ENCODE data around the gene HHAT.

Gene HHAT

DNA sequence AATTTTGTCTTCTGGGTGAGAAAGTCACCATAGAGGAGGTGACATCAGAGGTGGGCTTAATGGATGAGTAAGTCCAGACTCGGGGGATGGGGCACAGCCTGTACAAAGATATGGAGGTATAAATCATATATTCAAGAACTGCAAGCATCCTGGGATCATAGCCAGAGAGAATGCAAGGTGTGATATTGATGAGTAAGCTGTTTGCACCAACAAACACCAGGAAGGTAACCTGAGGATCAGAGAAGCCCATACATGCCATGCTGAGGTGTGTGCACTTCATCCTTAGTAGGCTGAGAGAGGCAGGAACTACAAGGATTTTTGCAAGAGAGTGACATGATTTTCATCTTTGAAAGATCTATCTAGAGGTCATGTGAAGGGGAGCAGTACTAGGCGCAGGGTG lies 306.4 kb downstream of the HHAT start:
- DNase-seq (ENCODE audit: low read depth): no peak
- H3K4me3 ChIP-seq (ENCODE audit: low read depth, low read length): no peak overlapping the region
- TF ChIP-seq, protein P1, sequence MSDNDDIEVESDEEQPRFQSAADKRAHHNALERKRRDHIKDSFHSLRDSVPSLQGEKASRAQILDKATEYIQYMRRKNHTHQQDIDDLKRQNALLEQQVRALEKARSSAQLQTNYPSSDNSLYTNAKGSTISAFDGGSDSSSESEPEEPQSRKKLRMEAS (IDR thresholded peaks at IDR 0.05; ENCODE audit: low read depth, low read length): no peak
- no peak for TF ChIP-seq POLR2A (IDR thresholded peaks at IDR 0.05; ENCODE audit: extremely low read depth, insufficient read length)

DNA sequence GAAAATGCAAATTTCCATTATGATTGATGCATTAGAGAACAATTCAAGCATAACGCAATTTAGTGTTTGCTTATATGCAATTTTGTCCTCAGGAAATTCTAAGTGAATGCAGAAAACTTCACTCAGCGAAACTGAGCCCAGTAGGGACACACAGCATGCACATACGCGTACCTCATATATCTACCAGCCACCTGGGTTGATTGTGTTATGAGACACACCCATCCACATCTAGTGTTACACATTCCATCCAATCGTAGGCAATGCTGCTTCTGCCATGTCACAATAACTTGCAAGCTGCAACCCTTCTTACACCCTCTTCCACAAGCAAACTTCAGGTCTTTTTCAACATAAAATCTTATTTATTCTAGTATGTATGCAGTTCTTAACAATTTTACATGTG lies 312.9 kb downstream of the HHAT start:
- no peak overlapping the region for H3K4me3 ChIP-seq (ENCODE audit: low read depth, low read length)
- DNase-seq (ENCODE audit: low read depth): no peak

DNA sequence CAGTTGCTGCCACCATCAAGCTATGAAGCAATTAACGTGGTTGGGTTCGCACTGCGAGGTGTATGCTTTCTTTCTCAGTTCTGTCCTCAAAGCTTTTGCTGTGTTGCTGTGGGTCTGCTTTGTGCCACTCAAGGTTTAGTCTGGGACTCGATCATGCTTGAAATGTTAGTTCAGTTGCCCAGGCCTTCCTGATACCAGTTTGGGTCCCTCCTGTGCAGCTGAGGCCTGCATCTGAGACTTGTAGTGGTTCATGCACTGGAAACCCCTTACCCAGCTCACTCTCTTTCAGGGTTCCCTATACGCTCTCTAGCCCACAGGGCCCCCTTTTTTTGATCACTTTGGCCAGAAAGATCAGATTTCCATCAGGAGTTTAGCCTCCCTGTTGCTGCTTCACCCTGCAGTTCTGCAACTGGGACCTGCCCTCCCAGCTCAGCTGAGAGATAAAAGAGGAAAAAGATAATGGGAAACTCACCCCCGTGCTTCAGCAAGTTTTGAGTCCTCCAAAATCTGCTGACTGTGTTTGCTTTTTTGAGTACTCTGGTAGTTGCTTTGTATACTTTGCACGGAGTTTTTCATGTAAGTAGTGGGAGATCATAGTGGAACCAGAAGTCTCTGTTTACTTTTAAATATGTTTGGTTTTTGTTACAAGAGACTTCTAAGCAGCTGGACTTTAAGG lies 317.0 kb downstream of the HHAT start:
- H3K4me3 ChIP-seq (ENCODE audit: low read depth, low read length): no peak overlapping the region
- no peak for DNase-seq (ENCODE audit: low read depth)
- TF ChIP-seq, protein P1 (IDR thresholded peaks at IDR 0.05; ENCODE audit: low read depth, low read length): no peak
- TF ChIP-seq MYC (IDR thresholded peaks at IDR 0.05; ENCODE audit: low read depth, low read length) (no peak), POLR2A (IDR thresholded peaks at IDR 0.05; ENCODE audit: extremely low read depth, insufficient read length) (no peak)
- TF ChIP-seq, protein P2, sequence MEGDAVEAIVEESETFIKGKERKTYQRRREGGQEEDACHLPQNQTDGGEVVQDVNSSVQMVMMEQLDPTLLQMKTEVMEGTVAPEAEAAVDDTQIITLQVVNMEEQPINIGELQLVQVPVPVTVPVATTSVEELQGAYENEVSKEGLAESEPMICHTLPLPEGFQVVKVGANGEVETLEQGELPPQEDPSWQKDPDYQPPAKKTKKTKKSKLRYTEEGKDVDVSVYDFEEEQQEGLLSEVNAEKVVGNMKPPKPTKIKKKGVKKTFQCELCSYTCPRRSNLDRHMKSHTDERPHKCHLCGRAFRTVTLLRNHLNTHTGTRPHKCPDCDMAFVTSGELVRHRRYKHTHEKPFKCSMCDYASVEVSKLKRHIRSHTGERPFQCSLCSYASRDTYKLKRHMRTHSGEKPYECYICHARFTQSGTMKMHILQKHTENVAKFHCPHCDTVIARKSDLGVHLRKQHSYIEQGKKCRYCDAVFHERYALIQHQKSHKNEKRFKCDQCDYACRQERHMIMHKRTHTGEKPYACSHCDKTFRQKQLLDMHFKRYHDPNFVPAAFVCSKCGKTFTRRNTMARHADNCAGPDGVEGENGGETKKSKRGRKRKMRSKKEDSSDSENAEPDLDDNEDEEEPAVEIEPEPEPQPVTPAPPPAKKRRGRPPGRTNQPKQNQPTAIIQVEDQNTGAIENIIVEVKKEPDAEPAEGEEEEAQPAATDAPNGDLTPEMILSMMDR (IDR thresholded peaks at IDR 0.05; ENCODE audit: low read depth, low read length): no peak

More for the DNA sequence above, 312.9 kb downstream of the HHAT start:
- TF ChIP-seq POLR2A (IDR thresholded peaks at IDR 0.05; ENCODE audit: extremely low read depth, insufficient read length): no peak
- TF ChIP-seq MYC (IDR thresholded peaks at IDR 0.05; ENCODE audit: low read depth, low read length): no peak

DNA sequence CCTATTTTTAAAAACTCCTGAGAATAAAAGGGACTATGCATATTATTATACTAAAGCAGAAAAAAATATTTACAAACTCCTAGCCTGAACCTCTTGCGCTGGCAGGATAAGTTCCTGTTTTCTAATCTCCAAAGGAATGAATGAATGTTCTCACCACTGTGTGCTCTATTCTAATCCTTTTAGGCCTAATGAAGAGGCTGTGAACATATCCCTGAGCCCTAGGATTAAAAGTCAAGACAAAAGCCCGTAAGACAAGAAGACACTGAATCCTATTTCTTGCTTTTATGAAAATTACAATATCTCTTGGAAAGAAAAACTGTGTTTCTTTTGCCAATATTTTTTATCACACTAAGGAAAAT lies 317.5 kb downstream of the HHAT start:
- TF ChIP-seq, protein P1 (IDR thresholded peaks at IDR 0.05; ENCODE audit: low read depth, low read length): no peak
- TF ChIP-seq, protein P2 (IDR thresholded peaks at IDR 0.05; ENCODE audit: low read depth, low read length): no peak
- TF ChIP-seq MYC (IDR thresholded peaks at IDR 0.05; ENCODE audit: low read depth, low read length): no peak
- TF ChIP-seq POLR2A (IDR thresholded peaks at IDR 0.05; ENCODE audit: extremely low read depth, insufficient read length): no peak
- no peak overlapping the region for H3K4me3 ChIP-seq (ENCODE audit: low read depth, low read length)
- no peak for DNase-seq (ENCODE audit: low read depth)

DNA sequence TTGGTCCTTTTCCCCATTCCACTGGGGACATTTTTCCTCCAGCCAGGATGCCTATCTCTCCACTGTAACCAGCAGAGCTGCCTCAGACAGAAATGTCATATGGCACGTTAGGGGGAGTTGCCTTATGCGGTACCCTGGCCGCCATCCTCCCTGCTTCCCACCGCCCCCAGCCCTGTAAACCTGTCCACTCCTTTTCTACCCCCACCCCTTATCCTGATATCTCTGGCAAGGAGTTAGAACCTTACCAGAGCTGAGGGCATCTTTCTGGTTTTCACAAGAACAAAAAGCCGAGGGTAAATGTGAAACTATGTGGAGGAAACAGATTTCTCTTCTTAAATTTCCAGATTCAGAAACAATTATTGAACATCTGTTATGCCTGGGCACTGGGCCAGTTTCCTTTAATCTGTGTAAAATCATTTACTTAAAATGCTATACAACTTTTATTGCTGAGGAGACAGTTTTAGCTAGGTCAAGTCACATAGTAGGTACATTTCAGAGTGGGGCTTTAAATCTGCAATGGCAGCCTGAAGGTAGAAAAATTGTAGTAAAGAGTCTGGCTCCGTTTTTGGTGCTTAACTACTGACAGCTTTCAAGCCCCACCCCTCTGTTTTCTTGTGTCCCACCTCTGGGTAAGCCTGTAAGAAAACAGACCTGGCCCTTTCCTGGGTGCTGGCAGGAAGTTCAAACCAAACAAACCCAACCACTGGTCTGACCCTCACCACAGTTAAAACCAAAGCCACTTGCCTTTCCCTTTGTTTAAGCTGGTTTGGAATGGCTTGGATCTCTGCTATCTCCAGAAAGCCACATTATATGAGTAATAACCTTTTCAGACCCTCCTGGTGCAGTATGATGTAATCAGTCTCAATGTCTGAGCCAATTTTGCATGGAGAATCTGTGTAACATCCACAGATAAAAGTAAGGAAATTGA lies 319.0 kb downstream of the HHAT start:
- no peak for DNase-seq (ENCODE audit: low read depth)
- no peak for TF ChIP-seq MYC (IDR thresholded peaks at IDR 0.05; ENCODE audit: low read depth, low read length)
- no peak for TF ChIP-seq POLR2A (IDR thresholded peaks at IDR 0.05; ENCODE audit: extremely low read depth, insufficient read length)
- TF ChIP-seq, protein P1 (IDR thresholded peaks at IDR 0.05; ENCODE audit: low read depth, low read length): no peak
- TF ChIP-seq, protein P2 (IDR thresholded peaks at IDR 0.05; ENCODE audit: low read depth, low read length): no peak
- H3K4me3 ChIP-seq (ENCODE audit: low read depth, low read length): no peak overlapping the region

DNA sequence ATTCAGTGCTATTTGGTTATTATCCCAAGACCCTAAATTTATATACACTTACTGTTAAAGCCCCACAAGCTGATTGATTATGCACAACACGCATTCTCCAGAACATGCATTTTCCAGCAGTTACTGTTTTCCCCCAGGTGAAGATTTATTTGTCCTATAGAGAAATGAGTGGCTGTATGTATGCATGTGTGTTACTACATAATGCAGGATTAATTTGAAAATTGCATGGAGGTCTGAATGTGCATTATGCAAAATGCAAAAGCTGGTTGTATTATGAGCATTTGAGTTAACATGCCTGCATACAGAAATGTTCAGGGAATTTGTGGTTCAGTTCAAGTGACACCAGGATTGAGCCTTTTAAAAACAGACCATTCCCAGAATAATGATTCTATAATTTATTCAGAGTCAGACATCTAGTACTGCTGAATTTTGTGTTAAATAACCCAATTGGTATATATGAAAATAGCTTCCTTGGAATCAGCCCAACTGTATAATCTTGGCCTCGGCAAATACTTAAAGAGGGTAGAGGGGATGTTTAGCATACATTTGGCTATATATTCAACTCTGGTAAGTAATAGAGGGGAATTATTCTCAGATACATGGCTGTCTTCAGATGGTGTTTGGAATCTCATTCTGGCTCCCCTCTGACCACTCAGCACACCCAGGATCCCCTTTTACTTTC lies 320.0 kb downstream of the HHAT start:
- H3K4me3 ChIP-seq (ENCODE audit: low read depth, low read length): no peak overlapping the region
- DNase-seq (ENCODE audit: low read depth): no peak
- TF ChIP-seq, protein P1 (IDR thresholded peaks at IDR 0.05; ENCODE audit: low read depth, low read length): no peak
- TF ChIP-seq POLR2A (IDR thresholded peaks at IDR 0.05; ENCODE audit: extremely low read depth, insufficient read length): no peak
- TF ChIP-seq MYC (IDR thresholded peaks at IDR 0.05; ENCODE audit: low read depth, low read length): no peak
- TF ChIP-seq, protein P2 (IDR thresholded peaks at IDR 0.05; ENCODE audit: low read depth, low read length): no peak
